SK-N-SH (cell line): ENCODE results near the gene PLEK2. TPM values are rescaled to one million over a fixed set of nuclear protein-coding genes. Genes with fewer than 3 reads are reported as not detected.

Source experiments
- CTCF ChIA-PET: fragments of 300-600, 350-600 bp; formaldehyde crosslinking; extraction: SDS; loops from one replicate; lab custom pipeline; 2021; lab: Yijun Ruan, JAX
- POLR2A ChIA-PET: fragments of 350-600 bp; sonication (Branson Sonifier 250); formaldehyde crosslinking; extraction: SDS; loops from one replicate; lab custom pipeline; 2020; ENCODE audit warnings: antibody characterized with exemption, inconsistent platforms; lab: Yijun Ruan, JAX
- DNase-seq: peaks from one replicate; pipeline ENCODE4 v3.0.0; 2012
- H2AFZ ChIP-seq: fragments of 200-600 bp; sonication (generic); 2 replicates; pipeline ENCODE4 v1.8.1; 2016; ENCODE audit warnings: antibody characterized with exemption, mild to moderate bottlenecking, low read depth
- H3F3A ChIP-seq: fragments of 200-600 bp; sonication (generic); replicated peaks from 2 replicates; pipeline ENCODE3; 2016; ENCODE audit warnings: antibody characterized with exemption, mild to moderate bottlenecking; ENCODE audit not compliant: insufficient read depth
- H3K27ac ChIP-seq, 2 experiments: fragments of 200-500 bp in 1 of 2; fragments of 200-600 bp in 1 of 2; sonication (Bioruptor generic) in 1 of 2; sonication (generic), shearing (Covaris generic) in 1 of 2; 2 replicates each; pipeline versions ENCODE4 v1.5.1 to v1.6.1; 2014 to 2016; ENCODE audit warnings: low read depth in 2 of 2, inconsistent platforms in 1 of 2, low read length in 1 of 2, mild to moderate bottlenecking in 1 of 2, mixed read lengths in 1 of 2
- H3K27me3 ChIP-seq: fragments of 200-600 bp; sonication (generic), shearing (Covaris generic); 2 replicates; pipeline ENCODE4 v1.6.1; 2016; ENCODE audit warnings: mixed run types; ENCODE audit not compliant: insufficient read depth
- H3K36me3 ChIP-seq, 2 experiments: fragments of 200-500 bp in 1 of 2; fragments of 200-600 bp in 1 of 2; sonication (Bioruptor generic) in 1 of 2; sonication (generic) in 1 of 2; replicated peaks in 1 of 2; 2 replicates each; pipeline versions ENCODE3 to v1.5.1; 2014 to 2016; ENCODE audit warnings: low read length in 1 of 2, mild to moderate bottlenecking in 1 of 2; ENCODE audit not compliant: insufficient read depth in 2 of 2, control insufficient read depth in 1 of 2
- H3K4me1 ChIP-seq, 2 experiments: fragments of 200-500 bp in 1 of 2; fragments of 200-600 bp in 1 of 2; sonication (Bioruptor generic) in 1 of 2; sonication (generic), shearing (Covaris generic) in 1 of 2; 2 replicates each; pipeline versions ENCODE4 v1.5.1 to v1.6.1; 2014 to 2016; ENCODE audit warnings: low read depth in 1 of 2, low read length in 1 of 2, mixed run types in 1 of 2; ENCODE audit not compliant: insufficient read depth in 2 of 2, control insufficient read depth in 1 of 2
- H3K4me2 ChIP-seq: fragments of 200-600 bp; sonication (generic), shearing (Covaris generic); 2 replicates; pipeline ENCODE4 v1.6.1; 2017; ENCODE audit warnings: mixed run types
- H3K4me3 ChIP-seq, 2 experiments: fragments of 200-500 bp in 1 of 2; fragments of 200-600 bp in 1 of 2; sonication (Bioruptor generic) in 1 of 2; sonication (generic), shearing (Covaris generic) in 1 of 2; 2 replicates each; pipeline versions ENCODE4 v1.5.1 to v1.8.1; 2014 to 2016; ENCODE audit warnings: low read depth in 2 of 2, inconsistent platforms in 1 of 2, low read length in 1 of 2, mild to moderate bottlenecking in 1 of 2, mixed read lengths in 1 of 2, moderate library complexity in 1 of 2
- H3K79me2 ChIP-seq: fragments of 200-600 bp; sonication (generic); 2 replicates; pipeline ENCODE4 v1.8.1; 2017; ENCODE audit warnings: mild to moderate bottlenecking; ENCODE audit not compliant: insufficient read depth
- H3K9ac ChIP-seq: fragments of 200-600 bp; sonication (generic); 2 replicates; pipeline ENCODE4 v1.6.1; 2017; ENCODE audit warnings: mixed run types
- H3K9me2 ChIP-seq: fragments of 200-600 bp; sonication (generic); 2 replicates; pipeline ENCODE4 v1.6.1; 2017; ENCODE audit warnings: mixed run types
- H3K9me3 ChIP-seq: fragments of 200-600 bp; sonication (generic); 2 replicates; pipeline ENCODE4 v1.6.1; 2017; ENCODE audit warnings: mixed run types, mild to moderate bottlenecking, moderate library complexity
- H4K20me1 ChIP-seq: fragments of 200-600 bp; sonication (generic); 2 replicates; pipeline ENCODE4 v1.6.1; 2017; ENCODE audit warnings: mild to moderate bottlenecking, mixed run types; ENCODE audit not compliant: insufficient read depth
- CHD2 ChIP-seq: fragments of 150-350 bp; IDR thresholded peaks from 2 replicates; pipeline ENCODE4 v1.6.1; 2018; ENCODE audit warnings: low read length; ENCODE audit not compliant: partially characterized antibody
- FOSL2 ChIP-seq: IDR thresholded peaks from 2 replicates; pipeline ENCODE4 v1.4.0; 2012; ENCODE audit warnings: low read depth, mild to moderate bottlenecking, moderate library complexity, borderline replicate concordance
- GABPA ChIP-seq: IDR thresholded peaks from 2 replicates; pipeline ENCODE4 v1.4.0; 2012; ENCODE audit warnings: low read depth, mild to moderate bottlenecking
- IRF3 ChIP-seq: fragments of 150-350 bp; IDR thresholded peaks from 2 replicates; pipeline ENCODE4 v1.6.1; 2016; ENCODE audit warnings: mild to moderate bottlenecking, low read depth, low read length
- MAX ChIP-seq: IDR thresholded peaks from 2 replicates; pipeline ENCODE4 v1.4.0; 2012; ENCODE audit warnings: low read depth
- NRF1 ChIP-seq: IDR thresholded peaks from 2 replicates; pipeline ENCODE4 v1.6.1; 2012; ENCODE audit warnings: low read depth, mild to moderate bottlenecking, low read length
- RAD21 ChIP-seq: IDR thresholded peaks from 2 replicates; pipeline ENCODE4 v1.6.1; 2012; ENCODE audit warnings: mild to moderate bottlenecking, low read length
- REST ChIP-seq: IDR thresholded peaks from 2 replicates; pipeline ENCODE4 v1.6.1; 2012; ENCODE audit warnings: mild to moderate bottlenecking, low read depth, low read length, moderate library complexity
- RFX5 ChIP-seq: IDR thresholded peaks from 2 replicates; pipeline ENCODE4 v1.6.1; 2012; ENCODE audit warnings: mild to moderate bottlenecking, improper control_type of control experiment, low read length
- SIN3A ChIP-seq: IDR thresholded peaks from 2 replicates; pipeline ENCODE4 v1.6.1; 2012; ENCODE audit warnings: low read depth, mild to moderate bottlenecking, low read length, moderate library complexity, borderline replicate concordance
- TCF12 ChIP-seq: IDR thresholded peaks from 2 replicates; pipeline ENCODE4 v1.4.0; 2012
- USF1 ChIP-seq: IDR thresholded peaks from 2 replicates; pipeline ENCODE4 v1.4.0; 2012; ENCODE audit warnings: low read depth, borderline replicate concordance
- WGBS: methylation state at CpG from one replicate; pipeline ENCODE4 v1.1.6; 2017; ENCODE audit warnings: low lambda C conversion rate; 5-methylcytosine and 5-hydroxymethylcytosine counted together
- polyA plus RNA-seq, 3 experiments: library from polyadenylated mRNA; depleted of rRNA; stranded (reverse); fragments of >200 nt; gene quantifications; 2 replicates each; pipeline ENCODE4 v1.2.3, GENCODE V29; 2012

Gene PLEK2
- polyA plus RNA-seq, 1 of the 3 experiments (the other 2 are of a cell fraction), result 0.56 TPM

- Histone ChIP-seq H3K79me2 (no peaks in the 10 kb centered on the region), H3K4me2 (no peak overlapping the region), H3K27ac (no peak overlapping the region), H3K36me3 (peaks cover 0 to 2% of the 10 kb centered on the region in 2 experiments), H3K9ac (no peak overlapping the region), H3K4me3 (no peak overlapping the region)
- CTCF ChIA-PET, result no interaction called here
- TF ChIP-seq USF1 (no peak), RAD21 (no peak), REST (no peak), SIN3A (no peak), IRF3 (no peak), TCF12 (no peak), RFX5 (no peak)
- TF ChIP-seq, all 33 proteins: peak for 0
- Histone ChIP-seq H3F3A (peaks cover 4% of the 10 kb centered on the region), H4K20me1 (no peaks in the 10 kb centered on the region), H3K9me2 (no peaks in the 10 kb centered on the region), H3K4me1 (no peaks in the 10 kb centered on the region; a peak in 1 of 4 replicates), H2AFZ (no peak overlapping the region), H3K9me3 (no peaks in the 10 kb centered on the region), H3K27me3 (no peaks in the 10 kb centered on the region)
- POLR2A ChIA-PET, result no interaction called here
- 95% methylated on average over 5 of the region's 9 CpGs for WGBS
- no peak for DNase-seq
Observed at GRCh38 chr14:67392800-67393199, 19.2 kb downstream of the PLEK2 start.

- H3K79me2 ChIP-seq, result no peaks in the 10 kb centered on the region
- H3K27me3 ChIP-seq, result no peaks in the 10 kb centered on the region
- no peak overlapping the region for H3K4me2 ChIP-seq
- H3F3A ChIP-seq, result peaks cover 4% of the 10 kb centered on the region
- no peak overlapping the region for H2AFZ ChIP-seq
- TF ChIP-seq GABPA (no peak), FOSL2 (no peak), CHD2 (no peak), NRF1 (no peak), MAX (no peak)
- WGBS, result 89% methylated on average over 3 of the region's 3 CpGs
- CTCF ChIA-PET, result interaction anchor here (1.0 to 1.1 kb wide), 2 partner anchors 9 to 179 kb away, joined by 4 read pairs; no protein-coding TSS in a partner anchor
- H3K4me1 ChIP-seq, result no peaks in the 10 kb centered on the region; a peak in 1 of 4 replicates
- no peak overlapping the region for H3K9ac ChIP-seq
- no peaks in the 10 kb centered on the region for H3K9me3 ChIP-seq
- no peaks in the 10 kb centered on the region for H4K20me1 ChIP-seq
- no peaks in the 10 kb centered on the region for H3K9me2 ChIP-seq
- H3K36me3 ChIP-seq, result peaks cover 0 to 6% of the 10 kb centered on the region in 2 experiments
- no peak overlapping the region for H3K4me3 ChIP-seq
- no peak for DNase-seq
- no peak overlapping the region for H3K27ac ChIP-seq
- POLR2A ChIA-PET, result interaction anchor here (0.7 kb wide), 1 partner anchor 9 kb away, joined by 3 read pairs; no protein-coding TSS in a partner anchor
Observed at GRCh38 chr14:67392123-67392522, 19.8 kb downstream of the PLEK2 start.
